Upper lobe of right lung (tissue), 1 donor: ENCODE measurements around the gene CGNL1. TPM values are rescaled to one million over a fixed set of nuclear protein-coding genes. Genes with fewer than 3 reads are reported as not detected.

Experiments used
- ATAC-seq: fragments of 200-7000 bp; cut with Tn5 transposase; one replicate; pipeline ENCODE4 v1.9.1; 2020; ENCODE audit warnings: mild to moderate bottlenecking, moderate library complexity
- DNase-seq: peaks from one replicate; pipeline ENCODE4 v3.0.0-alpha.2; 2020
- H3K27ac ChIP-seq: fragments of 200-600 bp; one replicate; pipeline ENCODE4 v1.8.0; 2022
- H3K27me3 ChIP-seq: fragments of 200-600 bp; one replicate; pipeline ENCODE4 v1.8.0; 2022; ENCODE audit warnings: mild to moderate bottlenecking
- H3K36me3 ChIP-seq: fragments of 200-600 bp; one replicate; pipeline ENCODE4 v1.8.0; 2022
- H3K4me1 ChIP-seq: fragments of 200-600 bp; one replicate; pipeline ENCODE4 v1.8.0; 2022
- H3K4me3 ChIP-seq: fragments of 200-600 bp; one replicate; pipeline ENCODE4 v1.8.0; 2022; ENCODE audit warnings: mild to moderate bottlenecking
- H3K9me3 ChIP-seq: fragments of 200-600 bp; one replicate; pipeline ENCODE4 v1.8.0; 2022
- CTCF ChIP-seq: fragments of 200-600 bp; IDR thresholded peaks from one replicate; pipeline ENCODE4 v1.8.0; 2022; ENCODE audit warnings: antibody characterized with exemption
- intact Hi-C: fragments of 100-400 bp; cut with DNase I; formaldehyde crosslinking; loops from one replicate; pipeline ENCODE4 v1.11.0; 2022
- total RNA-seq: library from RNA; stranded (reverse); fragmentation: NEBNext Ultra II Directional; extraction: Animal tissue kit (Norgen Biotek cat#: 25700); gene quantifications from one replicate; pipeline ENCODE4 v1.2.1, GENCODE V29; 2021
- donor health status: DM: no; HTN: yes; CAD: no; lungs with severe emphysema.

The CGNL1 gene
- total RNA-seq, 1 donor from 2014 or later: 54.9 TPM

- ATAC-seq: no peak
- Histone ChIP-seq H3K27ac (peak overlapping the region; percentile 66), H3K4me1 (peaks cover 21% of the 10 kb centered on the region), H3K27me3 (no peaks in the 10 kb centered on the region), H3K36me3 (no peaks in the 10 kb centered on the region), H3K4me3 (no peak overlapping the region), H3K9me3 (no peaks in the 10 kb centered on the region)
- no peak for TF ChIP-seq CTCF
- intact Hi-C loops: no loop called here
- no peak for DNase-seq
Observed at GRCh38 chr15:57595011-57595866, 218.9 kb downstream of the CGNL1 start.

GRCh38 chr15:57596301-57596855 is 220.1 kb downstream of the CGNL1 start:
- intact Hi-C loops: no loop called here
- Histone ChIP-seq H3K9me3 (no peaks in the 10 kb centered on the region), H3K36me3 (no peaks in the 10 kb centered on the region), H3K27ac (peak overlapping the region; percentile 66), H3K4me3 (no peak overlapping the region), H3K27me3 (no peaks in the 10 kb centered on the region), H3K4me1 (peaks cover 21% of the 10 kb centered on the region)
- TF ChIP-seq CTCF: no peak
- no peak for DNase-seq
- ATAC-seq: no peak

- no peak for TF ChIP-seq CTCF
- intact Hi-C loops: no loop called here
- Histone ChIP-seq H3K27ac (peak overlapping the region; percentile 66), H3K4me1 (peaks cover 21% of the 10 kb centered on the region), H3K36me3 (no peaks in the 10 kb centered on the region), H3K4me3 (no peak overlapping the region), H3K27me3 (no peaks in the 10 kb centered on the region), H3K9me3 (no peaks in the 10 kb centered on the region)
- no peak for ATAC-seq
- no peak for DNase-seq
Observed at GRCh38 chr15:57596978-57597377, 220.7 kb downstream of the CGNL1 start.

- no peak overlapping the region for H3K4me3 ChIP-seq
- no peaks in the 10 kb centered on the region for H3K27me3 ChIP-seq
- DNase-seq (no peak), ATAC-seq (peak; percentile 22)
- peak overlapping the region; percentile 66 for H3K27ac ChIP-seq
- no peak for TF ChIP-seq CTCF
- intact Hi-C loops: no loop called here
- H3K4me1 ChIP-seq: peaks cover 21% of the 10 kb centered on the region
- H3K36me3 ChIP-seq: no peaks in the 10 kb centered on the region
- H3K9me3 ChIP-seq: no peaks in the 10 kb centered on the region
Observed at GRCh38 chr15:57597431-57597830, 221.1 kb downstream of the CGNL1 start.

DNA sequence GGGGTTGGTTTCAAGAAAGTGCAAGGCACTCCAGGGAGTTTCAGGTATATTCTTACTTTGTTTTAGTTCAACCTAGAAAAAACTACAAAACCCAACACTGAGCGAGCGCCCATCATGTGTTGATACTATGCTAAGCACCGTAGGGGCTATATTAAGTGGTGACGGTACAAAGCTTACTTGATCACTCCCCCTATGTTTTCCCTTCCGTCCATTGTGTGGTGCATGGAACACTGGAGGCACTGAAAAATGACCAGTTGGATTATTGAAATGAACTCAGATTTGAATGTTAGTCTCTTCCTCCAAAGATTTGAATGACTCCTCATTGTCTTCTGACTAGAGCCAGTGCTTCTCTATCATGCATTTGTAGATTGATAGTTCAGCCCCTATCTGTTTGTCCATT is 222.0 kb downstream of the CGNL1 start:
- peak overlapping the region; percentile 66 for H3K27ac ChIP-seq
- no peaks in the 10 kb centered on the region for H3K9me3 ChIP-seq
- peaks cover 21% of the 10 kb centered on the region for H3K4me1 ChIP-seq
- no peak overlapping the region for H3K4me3 ChIP-seq
- no peaks in the 10 kb centered on the region for H3K36me3 ChIP-seq
- TF ChIP-seq CTCF: no peak
- H3K27me3 ChIP-seq: no peaks in the 10 kb centered on the region
- ATAC-seq (peak; percentile 17), DNase-seq (no peak)
- intact Hi-C loops: no loop called here
